GM21423 (cell line): ENCODE results near the gene ERO1B.
"Not testable (repeated sequence)": the region's sequence is repeated elsewhere in the genome, so short reads cannot be mapped to it uniquely, and the experiment has no call there.

Experiments used
- ATAC-seq: cut with Tn5 transposase; IDR thresholded peaks from one replicate; pipeline ENCODE4 v1.9.1; 2021; ENCODE audit warnings: mild to moderate bottlenecking, moderate library complexity; ENCODE audit not compliant: unreplicated experiment

Gene ERO1B, protein sequence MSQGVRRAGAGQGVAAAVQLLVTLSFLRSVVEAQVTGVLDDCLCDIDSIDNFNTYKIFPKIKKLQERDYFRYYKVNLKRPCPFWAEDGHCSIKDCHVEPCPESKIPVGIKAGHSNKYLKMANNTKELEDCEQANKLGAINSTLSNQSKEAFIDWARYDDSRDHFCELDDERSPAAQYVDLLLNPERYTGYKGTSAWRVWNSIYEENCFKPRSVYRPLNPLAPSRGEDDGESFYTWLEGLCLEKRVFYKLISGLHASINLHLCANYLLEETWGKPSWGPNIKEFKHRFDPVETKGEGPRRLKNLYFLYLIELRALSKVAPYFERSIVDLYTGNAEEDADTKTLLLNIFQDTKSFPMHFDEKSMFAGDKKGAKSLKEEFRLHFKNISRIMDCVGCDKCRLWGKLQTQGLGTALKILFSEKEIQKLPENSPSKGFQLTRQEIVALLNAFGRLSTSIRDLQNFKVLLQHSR

DNA sequence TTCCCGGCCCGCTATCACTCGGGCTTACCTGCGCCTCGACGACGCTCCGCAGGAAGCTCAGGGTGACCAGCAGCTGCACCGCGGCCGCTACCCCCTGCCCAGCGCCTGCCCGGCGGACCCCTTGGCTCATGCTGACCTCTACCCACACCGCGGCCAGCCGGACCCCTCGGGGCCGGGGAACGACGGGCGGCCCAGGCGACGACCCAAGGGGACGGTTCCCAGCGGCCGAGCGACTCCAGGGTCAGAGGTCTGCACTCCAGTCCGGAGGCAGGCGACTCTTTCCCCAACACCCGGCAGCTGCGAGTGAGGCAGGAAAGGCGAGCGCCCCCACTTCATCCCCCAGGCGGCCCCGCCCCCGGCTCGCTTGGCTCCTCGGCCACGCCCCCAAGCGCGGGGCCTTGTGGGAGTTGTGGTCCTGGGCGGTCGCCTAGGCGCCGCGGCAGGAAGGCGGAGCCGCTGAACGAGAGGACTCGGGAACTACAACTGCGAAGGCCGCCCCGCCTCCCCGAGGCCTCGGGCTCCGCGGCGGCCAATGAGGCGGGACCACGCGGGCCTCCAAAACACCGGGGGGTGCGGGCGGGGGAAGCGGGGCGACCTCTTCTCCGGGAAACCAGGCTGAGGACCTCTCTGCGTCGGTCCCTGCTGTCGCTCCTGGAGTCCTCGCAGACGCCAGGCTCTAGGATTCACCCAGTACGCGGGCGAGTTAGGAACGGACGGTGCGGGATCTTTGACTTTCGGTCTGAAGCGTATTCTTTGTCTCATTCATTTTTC is at the start of gene ERO1B:
ERO1B (minus strand) TSS at position 305 of the 771 bp plus-strand sequence; CDS start at position 130, 175 bp downstream.
- ATAC-seq: peak; percentile 79

DNA sequence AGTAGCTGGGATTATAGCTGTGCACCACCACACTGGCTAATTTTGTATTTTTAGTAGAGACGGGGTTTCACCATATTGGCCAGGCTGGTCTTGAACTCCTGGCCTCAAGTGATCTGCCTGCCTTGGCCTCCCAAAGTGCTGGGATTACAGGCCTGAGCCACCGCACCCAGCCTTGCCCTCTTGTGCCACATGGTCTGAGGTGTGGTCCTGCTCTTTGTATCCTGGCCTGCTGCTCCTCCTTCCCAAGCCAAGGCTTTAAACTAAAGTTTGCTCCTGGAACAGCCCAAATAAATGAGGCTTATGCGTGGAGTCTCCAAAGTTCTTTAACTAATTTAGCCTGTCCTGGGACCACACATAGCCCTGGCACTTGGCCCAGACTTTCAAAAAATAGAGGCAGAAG is 49.7 kb upstream of the ERO1B start:
- ATAC-seq: not testable (repeated sequence)

DNA sequence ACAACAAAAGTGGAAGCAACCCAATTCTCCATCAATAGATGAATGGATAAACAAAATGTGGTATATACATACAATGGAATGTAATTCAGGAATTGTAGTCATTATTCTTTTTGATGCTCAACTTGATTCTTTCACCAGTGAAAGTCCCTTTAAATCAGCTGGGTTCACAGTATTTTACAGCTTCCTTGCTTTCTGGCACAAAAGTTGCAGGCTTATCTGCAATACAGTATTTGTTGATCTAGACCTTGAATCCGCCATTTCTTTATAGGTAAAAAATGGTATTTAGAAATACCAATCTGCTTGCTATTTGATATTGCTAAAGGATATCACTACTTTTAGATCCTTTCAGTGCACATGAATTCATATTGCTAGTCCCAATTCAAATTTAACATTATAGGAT is 44.7 kb upstream of the ERO1B start:
- no peak for ATAC-seq

- ATAC-seq: no peak
These were observed 43.8 kb upstream of the ERO1B start for GRCh38 chr1:236325567-236325966.

GRCh38 chr1:236323819-236324411 is 42.2 kb upstream of the ERO1B start:
- no peak for ATAC-seq

GRCh38 chr1:236322566-236323409 is 41.0 kb upstream of the ERO1B start:
- no peak for ATAC-seq

- ATAC-seq: no peak
These were observed 39.3 kb upstream of the ERO1B start for GRCh38 chr1:236321101-236321500.

DNA sequence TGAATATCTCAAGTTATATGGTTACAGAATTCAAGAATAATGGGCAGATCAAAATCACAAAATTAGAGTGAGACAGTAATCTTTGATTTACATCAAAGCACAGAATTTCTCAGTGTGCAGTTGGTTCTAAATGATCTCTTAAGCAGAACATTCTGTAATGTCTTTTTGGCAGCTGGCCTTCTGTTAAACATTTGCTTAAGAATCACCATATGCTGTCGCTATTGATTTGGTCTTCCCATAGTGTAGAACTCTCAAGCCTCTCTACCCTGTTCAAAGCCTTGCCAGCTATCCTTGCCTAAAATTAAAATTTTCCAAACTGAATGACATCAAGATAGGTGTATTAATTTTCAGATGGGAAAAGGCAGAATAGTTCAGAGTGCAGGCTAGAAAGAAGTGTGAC is 38.9 kb upstream of the ERO1B start:
- no peak for ATAC-seq

- no peak for ATAC-seq
These were observed 38.5 kb upstream of the ERO1B start for GRCh38 chr1:236320214-236320613.

DNA sequence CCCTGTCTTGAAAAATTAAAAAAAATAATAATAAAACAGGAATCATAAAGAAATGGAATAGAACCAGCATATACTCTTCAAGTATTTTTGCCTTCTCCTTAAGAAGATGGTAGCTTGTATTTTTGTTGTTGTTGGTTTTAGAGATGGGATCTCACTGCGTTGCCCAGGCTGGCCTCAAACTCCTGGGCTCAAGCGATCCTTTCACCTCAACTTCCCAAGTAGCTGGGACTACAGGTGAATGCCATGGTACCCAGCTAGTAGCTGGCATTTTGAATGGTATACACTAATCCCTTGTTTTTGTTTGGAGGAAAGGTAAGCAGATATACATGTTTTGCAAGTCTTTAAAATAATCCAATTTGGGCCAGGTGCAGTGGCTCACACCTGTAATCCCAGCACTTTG is 34.7 kb upstream of the ERO1B start:
- ATAC-seq: no peak

GRCh38 chr1:236315518-236315917 is 33.8 kb upstream of the ERO1B start:
- ATAC-seq: no peak

DNA sequence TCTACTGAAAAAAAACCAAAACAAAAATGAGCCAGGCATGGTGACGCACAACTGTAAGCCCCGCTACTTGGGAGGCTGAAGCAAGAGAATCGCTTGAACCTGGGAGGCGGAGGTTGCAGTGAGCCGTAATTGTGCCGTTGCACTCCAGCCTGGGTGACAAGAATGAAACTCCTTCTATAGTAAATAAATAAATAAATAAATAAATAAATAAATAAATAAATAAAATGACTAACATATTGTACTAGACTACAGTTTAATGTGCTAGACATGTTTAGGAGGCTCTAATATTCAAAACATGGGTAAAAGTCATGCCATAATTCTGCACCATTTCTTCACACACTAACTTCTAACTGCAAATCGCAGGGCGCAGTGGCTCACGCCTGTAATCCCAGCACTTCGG is 33.3 kb upstream of the ERO1B start:
- ATAC-seq: no peak

DNA sequence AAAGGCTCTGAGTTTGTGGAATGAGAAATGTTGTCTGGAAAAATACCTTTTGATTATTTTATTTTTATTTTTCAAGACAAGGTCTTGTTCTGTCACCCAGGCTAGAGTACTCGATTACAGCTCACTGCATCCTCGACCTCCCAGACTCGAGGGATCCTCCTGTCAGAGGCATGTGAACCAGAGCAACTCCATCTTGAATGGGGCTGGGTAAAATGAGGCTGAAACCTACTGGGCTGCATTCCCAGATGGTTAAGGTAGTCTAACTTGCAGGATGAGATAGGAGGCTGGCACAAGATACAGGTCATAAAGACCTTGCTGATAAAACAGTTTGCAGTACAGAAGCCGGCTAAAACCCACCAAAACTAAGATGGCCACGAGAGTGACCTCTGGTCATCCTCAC is 32.3 kb upstream of the ERO1B start:
- ATAC-seq: not testable (repeated sequence)

DNA sequence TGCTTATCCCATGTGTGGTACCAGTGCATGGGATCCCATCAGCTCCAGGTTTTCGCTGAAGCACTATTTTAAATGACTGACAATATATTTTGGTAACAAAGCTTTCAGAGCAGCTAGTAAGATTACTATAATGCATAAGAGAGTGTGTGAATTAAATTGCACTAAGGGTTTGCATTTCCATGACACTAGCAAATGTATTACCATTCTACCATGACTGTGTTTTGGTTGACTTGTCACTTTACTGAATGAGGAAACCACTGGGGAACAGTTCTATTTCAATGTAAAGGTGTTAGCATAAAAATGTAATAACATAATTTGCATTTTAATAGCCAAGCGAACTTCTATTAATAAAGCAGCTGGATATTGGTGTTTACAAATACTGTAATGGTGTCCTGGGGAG is 31.7 kb upstream of the ERO1B start:
- ATAC-seq: no peak

DNA sequence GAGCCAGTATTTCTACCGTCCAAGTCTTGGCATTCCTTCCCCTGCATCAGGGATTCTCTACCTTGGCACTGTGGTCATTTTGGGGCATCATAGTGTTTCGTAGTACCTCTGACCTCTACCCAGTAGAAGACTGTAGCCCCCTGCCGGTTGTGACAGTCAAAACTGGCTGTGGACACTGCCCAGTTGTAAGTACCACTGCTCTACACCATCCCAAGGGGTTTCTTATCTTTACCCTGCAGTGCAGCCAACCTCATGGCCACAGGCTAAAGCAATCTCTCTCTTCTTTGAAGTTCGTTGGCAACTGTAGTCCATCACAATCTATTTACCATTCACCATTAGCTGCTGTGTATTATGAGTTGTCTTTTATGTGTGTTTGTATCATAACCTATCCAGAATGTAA is 29.3 kb upstream of the ERO1B start:
- ATAC-seq: no peak

GRCh38 chr1:236308827-236309226 is 27.1 kb upstream of the ERO1B start:
- no peak for ATAC-seq

- ATAC-seq: no peak
These were observed 25.7 kb upstream of the ERO1B start for GRCh38 chr1:236307435-236307834.

DNA sequence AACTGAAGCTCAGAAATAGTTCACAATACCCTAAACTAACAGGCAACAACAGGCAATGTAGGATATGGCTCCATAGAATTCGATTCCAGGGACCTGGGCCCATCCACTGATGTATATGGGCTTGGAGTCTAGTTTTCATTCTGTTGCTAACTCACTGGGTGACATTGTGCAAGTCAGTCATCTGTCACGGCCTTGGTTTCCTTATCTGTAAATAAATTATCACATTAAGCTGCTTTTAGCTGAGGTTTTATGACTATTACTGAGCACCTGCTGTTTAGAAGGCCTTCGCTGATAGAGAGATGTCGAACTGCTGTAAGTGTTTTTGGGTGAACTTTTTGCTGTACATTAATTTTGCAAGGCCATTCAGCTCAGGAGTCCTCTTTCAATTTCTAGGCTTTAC is 22.9 kb upstream of the ERO1B start:
- no peak for ATAC-seq

- no peak for ATAC-seq
These were observed 21.9 kb upstream of the ERO1B start for GRCh38 chr1:236303675-236304074.

- ATAC-seq: no peak
These were observed 21.2 kb upstream of the ERO1B start for GRCh38 chr1:236302941-236303340.

- ATAC-seq: no peak
These were observed 20.2 kb upstream of the ERO1B start for GRCh38 chr1:236301958-236302335.
